GM18907 (cell line): Measurements from ENCODE around the gene SEC14L5.
A peak's percentile ranks its signal among the peaks of the same experiment; 100 is the strongest.
"Not testable (repeated sequence)": the region's sequence is repeated elsewhere in the genome, so short reads cannot be mapped to it uniquely, and the experiment has no call there.

Experiments used
- ATAC-seq: cut with Tn5 transposase; IDR thresholded peaks from one replicate; pipeline ENCODE4 v1.9.1; 2021; ENCODE audit warnings: mild to moderate bottlenecking, moderate library complexity; ENCODE audit not compliant: unreplicated experiment

SEC14L5 gene

DNA sequence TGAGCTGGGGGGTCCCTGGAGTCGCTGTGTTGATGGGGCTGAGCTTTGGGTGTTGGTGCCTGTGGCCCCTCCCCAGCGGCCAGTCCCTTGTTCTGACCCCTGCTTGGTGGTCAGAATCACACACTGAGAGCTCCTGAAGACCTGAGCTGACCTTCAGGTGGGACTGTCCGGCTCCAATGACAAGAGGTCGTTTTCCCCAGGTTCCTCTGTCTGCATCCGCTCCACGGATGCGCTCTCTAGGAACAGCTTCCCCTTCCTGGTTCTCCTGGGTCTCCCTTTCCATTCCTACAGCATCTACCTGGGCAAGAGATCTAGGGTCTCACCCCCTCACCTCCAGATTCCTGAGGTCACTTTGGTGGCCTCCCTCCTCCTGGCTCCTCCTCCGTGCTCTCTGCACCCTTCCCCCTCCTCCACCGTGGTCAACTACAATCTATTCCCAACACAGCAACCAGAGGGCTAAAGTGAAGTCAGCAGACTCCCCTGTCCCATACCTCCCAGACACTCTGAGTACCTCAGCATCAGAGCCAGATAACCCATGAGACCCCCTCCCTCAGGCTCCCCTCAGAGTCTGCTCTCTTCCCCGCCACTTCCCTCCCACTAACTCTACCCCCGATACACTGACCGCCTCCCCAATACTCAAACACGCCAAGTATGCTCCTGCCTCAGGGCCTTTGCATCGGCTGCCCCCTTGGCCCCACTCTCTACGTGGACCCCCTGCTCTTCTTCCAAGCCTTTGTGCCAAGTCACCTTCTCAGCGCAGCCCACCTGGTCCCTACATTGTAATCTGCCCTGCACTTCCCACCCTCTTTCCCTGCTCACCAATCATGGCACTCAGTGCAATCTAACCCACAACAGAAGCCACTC lies 9.0 kb upstream of the SEC14L5 start:
- no peak for ATAC-seq

DNA sequence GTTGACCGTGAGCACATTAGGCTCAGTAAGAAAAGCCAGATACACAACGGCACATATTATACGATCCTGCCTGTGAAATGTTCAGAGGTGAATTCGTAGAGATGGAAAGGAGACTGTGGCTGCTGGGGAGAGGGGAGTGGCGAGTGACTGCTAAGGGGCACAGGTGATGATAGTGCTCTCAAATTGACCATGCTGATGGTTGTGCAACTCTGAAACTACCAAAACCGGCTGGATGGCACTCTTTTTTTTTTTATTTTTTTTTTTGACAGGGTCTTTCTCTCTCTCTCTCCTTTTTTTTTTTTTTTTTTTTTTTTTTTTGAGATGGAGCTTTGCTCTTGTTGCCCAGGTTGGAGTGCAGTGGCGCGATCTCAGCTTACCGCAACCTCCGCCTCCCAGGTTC lies 8.1 kb upstream of the SEC14L5 start:
- no peak for ATAC-seq

DNA sequence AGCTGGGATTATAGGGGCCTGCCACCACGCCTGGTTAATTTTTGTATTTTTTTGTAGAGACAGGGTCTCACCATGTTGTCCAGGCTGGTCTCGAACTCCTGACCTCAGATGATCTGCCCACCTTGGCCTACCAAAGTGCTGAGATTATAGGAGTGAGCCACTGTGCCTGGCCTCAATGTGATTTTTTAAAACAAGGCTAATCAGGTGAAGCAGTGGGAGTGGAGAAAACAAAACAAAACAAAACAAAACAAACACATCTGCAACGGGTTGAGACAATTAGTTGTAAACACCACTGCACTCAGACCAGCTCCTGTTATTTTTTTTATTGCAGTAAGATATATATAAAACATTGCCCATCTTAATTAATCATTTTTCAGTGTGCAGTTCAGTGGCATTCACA lies 6.5 kb upstream of the SEC14L5 start:
- not testable (repeated sequence) for ATAC-seq

DNA sequence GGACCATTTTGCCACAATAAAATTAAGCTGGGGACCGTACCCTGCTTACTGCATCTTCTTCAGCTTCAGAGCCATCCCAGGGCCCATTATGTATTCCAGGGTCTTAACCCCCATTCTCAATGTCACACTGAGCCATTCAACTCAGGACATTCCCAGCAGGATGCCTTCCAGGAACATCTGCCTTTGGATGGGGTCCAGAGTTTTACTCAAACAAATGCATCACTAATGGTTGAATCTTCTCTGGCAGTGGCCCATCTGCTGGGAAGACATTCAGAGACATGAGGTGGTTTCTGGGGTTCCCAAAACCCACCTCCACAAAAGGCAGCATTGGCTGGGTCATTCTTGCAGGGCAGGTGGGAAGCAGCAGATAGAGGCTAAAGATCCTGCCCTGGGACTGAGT lies 3.4 kb upstream of the SEC14L5 start:
- no peak for ATAC-seq

DNA sequence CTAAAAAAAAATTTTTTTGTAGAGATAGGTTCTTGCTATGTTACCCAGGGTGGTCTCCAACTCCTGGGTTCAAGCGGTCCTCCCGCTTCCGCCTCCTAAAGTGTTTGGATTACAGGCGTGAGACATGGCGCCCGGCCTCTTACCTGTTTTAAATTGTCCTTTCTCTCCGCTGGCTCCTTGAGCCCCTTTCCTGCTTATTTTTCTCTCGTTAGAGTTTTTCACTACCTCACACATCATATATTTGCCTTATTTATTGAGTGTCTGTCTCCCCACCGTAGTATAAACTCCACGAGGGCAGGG lies 760 bp upstream of the SEC14L5 start:
- ATAC-seq = no peak

DNA sequence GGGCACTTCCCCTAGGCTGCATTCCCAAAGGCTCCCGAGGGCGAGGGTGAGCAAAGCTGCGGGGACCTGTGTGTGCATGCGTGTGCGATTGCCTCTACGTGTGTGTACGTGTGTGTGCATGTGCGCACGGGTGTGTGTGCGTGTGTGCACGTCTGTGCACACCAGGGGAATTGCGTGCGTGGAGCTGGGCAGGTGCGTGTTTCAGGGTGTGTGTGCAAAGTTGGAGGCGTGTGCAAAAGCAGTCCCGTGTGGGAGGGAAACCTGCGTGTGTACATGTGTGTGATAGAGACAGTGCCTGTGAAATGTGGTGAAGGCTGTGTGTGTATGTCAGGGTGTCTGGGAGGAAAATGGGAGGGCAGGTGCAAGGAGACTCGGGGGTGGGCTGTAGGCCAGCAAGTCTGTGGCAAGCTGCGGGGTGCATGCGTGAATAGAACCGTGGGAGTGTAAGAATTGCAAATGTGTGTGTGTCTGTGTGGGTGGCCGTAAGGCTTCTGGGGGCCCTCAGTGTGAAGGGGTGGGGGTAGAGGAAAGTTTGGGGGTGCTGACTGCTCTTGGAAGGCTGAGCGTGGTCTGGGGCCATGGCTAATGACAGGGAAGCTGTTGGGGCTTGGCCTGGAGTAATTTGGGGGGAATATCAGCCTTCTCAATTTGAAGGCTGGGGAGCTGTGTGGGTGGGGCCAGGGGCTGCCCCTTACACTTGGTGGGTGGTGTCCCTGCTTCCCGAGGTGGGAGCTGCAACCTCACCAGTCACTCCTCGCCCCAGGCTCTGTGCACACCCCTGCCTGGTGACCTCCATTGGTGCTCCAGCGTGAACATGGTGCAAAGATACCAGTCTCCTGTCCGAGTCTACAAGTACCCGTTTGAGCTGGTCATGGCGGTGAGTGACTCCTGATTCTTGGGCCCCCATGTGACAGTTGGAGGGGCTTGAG lies 644 bp downstream of the SEC14L5 start:
- no peak for ATAC-seq

DNA sequence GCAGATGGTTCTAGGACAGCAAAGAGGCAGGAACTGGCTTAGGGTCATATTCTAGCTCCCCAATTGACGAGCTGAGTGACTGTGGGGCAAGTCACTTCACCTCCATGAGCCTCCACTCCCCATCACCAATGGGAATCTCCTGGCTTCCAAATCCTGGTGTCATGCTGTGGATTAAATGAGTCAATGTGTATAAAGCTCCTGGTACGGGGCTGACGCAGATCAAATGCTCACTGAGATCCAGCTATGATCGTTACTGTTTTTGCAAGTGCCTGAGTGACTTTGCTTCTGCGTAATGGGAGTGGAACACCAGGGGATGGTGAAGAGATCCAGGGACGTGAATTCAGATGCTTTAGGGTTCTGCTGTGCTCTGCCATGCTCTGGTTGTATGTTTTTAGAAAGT lies 2.4 kb downstream of the SEC14L5 start:
- no peak for ATAC-seq

DNA sequence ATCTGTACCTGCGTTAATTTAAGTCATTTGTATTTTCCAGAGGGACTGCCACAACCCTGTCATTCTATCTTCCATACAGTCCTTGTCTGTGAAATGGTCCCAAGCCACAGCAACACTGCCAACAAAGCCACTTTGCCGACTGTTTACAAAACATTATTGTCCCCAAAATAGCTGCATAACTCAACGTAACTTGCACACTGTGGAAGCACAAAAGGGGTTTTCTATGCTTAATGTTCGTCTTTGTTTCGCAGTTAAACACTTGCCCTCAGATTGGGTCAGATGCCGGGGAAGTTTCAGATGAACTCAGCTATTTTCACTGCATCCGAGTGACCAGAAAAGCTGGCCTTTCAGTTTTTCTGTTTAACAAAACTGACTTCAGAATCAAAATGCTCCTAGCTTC lies 4.6 kb downstream of the SEC14L5 start:
- ATAC-seq = no peak

DNA sequence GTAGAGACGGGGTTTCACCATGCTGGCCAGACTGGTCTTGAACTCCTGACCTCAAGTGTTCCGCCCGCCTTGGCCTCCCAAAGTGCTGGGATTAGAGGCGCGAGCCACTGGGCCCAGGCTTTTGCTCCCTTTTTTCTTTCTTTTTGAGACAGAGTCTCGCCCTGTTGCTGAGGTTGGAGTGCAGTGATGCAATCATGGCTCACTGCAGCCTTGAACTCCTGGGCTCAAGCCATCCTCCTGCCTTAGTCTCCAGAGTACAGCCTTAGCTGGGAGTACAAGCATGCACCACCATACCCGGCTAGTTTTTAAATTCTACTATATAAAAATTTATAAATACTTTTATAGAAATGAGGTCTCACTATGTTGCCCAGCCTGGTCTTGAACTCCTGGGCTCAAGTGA lies 5.4 kb downstream of the SEC14L5 start:
- not testable (repeated sequence) for ATAC-seq

DNA sequence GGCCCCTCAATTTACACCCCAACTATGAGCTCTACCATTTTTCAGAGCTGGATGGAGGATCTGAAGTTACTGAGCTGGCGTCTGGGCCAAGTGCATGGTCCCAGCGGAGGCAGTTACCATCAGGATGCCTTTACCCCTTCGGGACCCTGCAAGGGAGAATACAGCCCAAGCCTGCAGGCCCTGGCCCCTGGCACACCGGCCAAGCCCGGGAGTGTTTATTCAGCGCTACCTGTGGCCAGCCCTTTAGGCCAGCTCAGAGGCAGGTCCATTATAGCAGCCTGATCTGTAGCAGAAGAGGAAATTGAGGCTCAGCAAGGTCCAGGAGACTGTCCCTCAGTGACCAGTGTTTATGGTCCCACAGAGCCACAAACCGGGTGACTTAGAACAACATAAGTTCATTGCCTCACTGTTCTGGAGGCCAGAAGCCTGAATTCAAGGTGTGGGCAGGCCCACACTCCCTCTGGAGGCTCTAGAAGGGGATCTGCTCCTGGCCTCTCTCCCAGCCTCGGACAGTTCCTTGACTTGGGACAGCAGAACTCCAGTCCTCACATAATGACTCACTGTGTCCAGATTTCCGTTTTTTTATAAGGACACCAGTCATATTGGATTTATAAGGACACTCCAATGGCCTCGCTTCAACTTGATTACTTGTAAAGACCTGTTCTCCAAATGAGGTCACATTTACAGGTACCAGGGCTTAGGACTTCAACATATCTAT lies 8.8 kb downstream of the SEC14L5 start:
- no peak for ATAC-seq

DNA sequence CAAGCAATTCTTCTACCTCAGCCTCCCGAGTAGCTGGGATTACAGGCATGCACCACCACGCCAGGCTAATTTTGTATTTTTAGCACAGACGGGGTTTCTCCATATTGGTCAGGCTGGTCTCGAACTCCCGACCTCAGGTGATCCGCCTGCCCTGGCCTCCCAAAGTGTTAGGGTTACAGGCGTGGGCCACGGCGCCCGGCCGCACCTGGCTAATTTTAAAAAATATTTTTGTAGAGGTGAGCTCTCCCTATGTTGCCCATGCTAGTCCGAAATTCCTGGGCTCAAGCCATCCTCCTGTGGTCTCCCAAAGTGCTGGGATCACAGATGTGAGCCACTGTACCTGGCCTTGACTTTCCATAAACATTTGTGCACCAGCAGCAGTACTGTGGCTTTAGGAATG lies 10.1 kb downstream of the SEC14L5 start:
- ATAC-seq = not testable (repeated sequence)

DNA sequence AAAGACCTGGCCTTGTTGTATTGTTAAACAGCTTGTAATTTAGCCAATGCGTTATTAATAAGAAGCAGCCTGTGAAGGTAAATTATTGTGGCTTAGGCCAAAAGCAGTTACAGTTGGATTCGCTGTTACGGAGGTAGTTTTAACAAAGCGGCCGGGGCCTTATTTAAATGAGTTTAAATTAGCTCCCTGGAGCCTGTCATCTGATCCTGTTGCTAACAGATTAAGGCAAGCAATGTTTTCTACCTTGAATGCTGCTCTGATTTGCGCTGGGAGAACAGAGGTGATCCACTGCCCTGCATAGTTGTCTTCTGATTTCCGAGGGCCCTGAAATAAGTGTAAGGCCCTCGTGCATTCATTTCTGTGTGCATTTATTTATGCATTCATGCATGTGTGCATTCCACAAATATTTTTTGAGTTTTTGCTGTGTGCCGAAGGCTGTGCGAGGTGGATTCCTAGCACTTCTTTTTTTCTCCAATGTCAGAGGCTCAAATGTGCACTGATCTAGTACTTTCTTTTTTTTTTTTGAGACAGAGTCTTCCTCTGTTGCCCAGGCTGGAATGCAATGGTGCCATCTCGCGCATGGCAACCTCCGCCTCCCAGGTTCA lies 10.9 kb downstream of the SEC14L5 start:
- ATAC-seq = no peak

DNA sequence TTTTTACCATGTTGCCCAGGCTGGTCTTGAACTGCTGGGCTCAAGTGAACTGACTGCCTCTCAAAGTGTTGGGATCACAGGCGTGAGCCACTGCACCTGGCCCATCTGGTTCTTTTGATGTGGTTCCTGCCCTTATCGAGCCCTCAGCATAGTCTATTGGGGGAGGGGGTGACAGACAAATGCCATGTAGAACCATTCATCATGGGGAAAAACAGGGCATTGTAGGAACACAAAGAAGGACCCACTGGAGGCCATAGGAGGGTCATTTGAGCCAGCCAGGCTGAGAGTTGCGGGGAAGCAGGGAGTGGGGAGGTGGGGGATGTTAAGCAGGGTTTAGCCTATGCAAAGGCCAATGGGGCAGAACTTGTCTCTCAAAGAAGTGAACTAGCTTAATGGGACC lies 11.9 kb downstream of the SEC14L5 start:
- no peak for ATAC-seq

DNA sequence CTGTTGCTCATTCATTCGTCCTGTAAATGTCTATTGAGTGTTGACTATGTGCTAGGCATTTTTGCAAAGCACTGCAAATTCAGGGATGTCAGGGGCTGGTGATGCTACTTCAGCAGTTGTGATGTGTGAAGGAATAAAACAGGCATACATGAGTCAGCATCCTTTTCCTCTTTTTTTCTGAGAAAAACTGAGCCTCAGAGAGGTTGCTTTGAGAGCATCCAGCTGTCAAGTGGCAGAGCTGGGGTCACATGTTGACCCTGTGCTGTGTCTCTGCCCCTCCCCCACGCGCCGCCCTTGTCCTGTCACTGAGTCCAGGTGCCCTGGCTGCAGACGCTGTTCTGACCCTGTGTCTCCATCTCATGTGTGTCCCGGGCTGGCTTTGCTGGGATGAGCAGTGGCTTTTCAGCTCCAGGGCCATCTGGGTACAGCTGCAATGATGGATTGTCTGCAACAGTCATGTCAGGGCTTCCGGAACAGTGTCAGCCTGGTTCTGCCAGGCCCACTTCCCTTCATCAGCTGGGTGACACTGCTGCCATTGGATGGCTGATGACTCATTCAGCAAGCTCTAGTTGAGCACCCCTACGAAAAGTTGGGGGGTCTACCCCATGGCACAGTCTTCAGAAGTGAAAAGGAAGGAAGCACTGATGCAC lies 14.9 kb downstream of the SEC14L5 start:
- no peak for ATAC-seq

DNA sequence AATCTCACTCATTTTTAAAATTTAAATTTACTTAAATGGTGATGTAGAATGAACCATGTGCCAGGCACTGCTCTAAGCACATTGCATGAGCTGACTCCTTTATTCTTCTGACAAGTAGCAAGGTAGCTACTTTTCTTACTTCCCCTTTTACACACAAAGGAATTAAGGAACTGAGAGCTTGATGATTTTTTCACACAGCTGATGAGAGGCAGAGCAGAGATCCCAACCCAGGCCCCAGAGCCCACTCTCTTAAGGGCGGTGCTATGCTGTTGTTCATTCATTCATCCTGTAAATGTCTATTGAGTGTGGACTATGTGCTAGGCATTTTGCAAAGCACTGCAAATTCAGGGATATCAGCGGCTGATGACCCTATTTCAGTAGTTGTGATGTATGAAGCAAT lies 17.9 kb downstream of the SEC14L5 start:
- ATAC-seq = peak; percentile 94

DNA sequence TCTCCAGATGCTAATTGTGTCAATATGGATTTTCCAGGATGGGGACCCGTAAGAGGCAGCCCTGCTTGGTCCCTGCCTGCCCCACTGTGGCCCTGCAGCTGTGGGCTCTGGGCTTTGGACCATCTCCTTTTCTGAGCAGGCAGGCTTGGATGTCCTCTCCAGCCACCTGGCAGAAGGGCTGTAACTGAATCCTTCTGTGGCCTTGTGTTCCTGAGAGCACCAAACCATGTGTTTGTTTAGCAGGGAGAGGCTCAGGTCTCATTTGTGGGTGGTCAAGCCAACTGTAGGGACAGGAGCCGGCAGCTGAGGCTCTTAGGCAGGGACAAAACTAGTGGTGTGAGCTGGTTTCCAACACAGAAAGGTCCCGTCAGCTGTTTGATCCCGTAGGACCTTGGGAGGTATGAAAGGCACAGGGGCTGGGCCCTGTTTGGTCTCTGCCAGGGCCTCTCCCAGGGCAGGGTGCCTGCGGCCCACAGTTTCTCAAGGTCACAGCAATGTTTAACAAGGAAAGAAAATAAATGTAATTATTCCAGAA lies 18.5 kb downstream of the SEC14L5 start:
- ATAC-seq = peak; percentile 5

DNA sequence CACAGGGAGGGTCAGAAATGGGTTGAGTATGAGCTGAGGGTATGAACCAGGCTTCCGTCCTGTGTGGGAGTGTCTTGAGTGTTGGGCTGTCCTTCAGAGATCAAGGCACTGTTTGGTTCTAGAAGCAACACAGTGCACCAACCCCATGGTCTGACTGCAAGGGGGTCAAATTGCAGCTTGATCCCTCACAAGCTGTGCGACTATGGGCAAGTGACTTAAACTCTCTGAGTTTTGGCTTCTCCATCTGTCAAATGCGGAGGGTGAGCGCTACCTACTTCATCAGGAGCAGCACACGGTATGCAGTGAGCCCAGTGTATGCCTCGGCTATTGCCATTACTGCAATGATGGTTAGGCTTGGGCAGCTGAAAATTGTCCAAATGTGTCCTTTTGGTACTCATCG lies 21.0 kb downstream of the SEC14L5 start:
- no peak for ATAC-seq

DNA sequence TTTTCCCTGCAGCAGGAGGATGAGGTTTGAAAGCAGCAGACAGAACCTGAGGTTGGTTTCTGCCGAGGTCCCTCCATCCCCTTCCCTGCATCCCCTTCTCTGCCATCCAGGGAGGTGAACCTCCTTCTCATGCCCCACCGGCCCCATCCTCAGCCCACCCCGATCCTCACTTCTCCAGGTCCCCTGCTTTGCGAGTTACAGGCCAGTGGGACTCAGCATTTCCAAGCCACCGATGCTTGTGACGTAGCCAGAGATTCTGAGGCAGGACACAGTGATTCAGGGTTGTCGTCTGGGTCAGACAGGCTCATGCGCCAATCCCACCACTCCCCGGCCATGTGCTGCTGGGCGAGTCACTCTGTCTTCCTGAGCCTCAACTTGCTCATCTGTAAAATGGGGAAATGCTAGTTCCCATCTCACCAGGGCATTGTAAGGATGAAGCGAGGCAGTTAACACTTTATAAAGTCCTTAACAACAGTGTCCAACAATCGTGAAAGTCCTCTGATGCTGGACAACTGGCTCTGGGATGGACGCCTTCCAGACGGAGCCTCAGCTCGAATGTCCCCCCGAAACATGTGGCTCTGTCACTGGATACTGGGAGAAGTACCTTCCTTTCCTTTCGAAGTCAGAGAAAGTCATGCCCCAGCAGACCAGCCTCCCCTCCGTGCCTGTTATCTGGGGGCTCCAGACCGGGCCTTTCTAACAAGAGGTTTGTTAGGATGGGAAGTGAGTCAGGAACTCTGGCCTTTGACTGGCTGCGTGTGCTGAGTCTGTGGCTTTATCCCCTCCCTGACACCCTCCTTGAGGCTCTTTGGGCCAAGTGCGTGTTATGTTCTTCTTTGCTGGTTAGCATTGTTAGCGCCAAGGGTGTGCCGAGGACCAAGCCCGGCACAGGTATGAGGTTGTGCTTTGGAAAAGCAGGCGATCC lies 21.9 kb downstream of the SEC14L5 start:
- no peak for ATAC-seq

DNA sequence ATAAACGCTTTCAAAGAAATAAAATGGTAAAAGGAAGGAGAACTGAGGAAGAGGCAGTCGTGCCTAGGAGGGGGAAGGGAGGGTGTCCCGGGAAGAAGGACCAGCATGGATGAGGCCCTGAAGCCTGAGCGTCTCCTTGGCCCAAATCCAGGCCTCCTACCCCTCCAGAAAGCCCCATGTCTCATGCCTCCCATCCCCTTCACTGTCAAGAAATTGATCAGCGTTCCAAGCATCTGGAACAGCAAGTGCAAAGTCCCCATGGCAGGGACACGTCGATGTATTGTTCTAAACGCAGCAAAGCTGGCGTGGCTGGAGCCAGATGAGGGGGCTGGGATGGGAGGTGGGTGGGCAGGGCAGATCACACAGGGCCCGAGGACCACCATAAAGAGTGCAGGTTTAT lies 22.6 kb downstream of the SEC14L5 start:
- ATAC-seq = no peak
